OCI-LY1 (cell line): ENCODE measurements around the gene LRRN1.
"Not testable (repeated sequence)": the region's sequence is repeated elsewhere in the genome, so short reads cannot be mapped to it uniquely, and the experiment has no call there.

Source experiments
- H2AFZ ChIP-seq: fragments of 200-600 bp; sonication (generic), shearing (Covaris generic); 2 replicates; pipeline ENCODE4 v1.6.0; 2014; ENCODE audit warnings: antibody characterized with exemption, mild to moderate bottlenecking, low read length
- H3F3A ChIP-seq: fragments of 200-600 bp; sonication (generic), shearing (Covaris generic); 2 replicates; pipeline ENCODE4 v1.6.0; 2014; ENCODE audit warnings: mild to moderate bottlenecking, antibody characterized with exemption, low read length, moderate library complexity; ENCODE audit not compliant: insufficient read depth
- H3K27ac ChIP-seq: fragments of 200-600 bp; sonication (generic); 2 replicates; pipeline ENCODE4 v1.5.1; 2014; ENCODE audit warnings: low read length, mixed run types, mild to moderate bottlenecking, low read depth; ENCODE audit not compliant: poor library complexity, severe bottlenecking
- H3K27me3 ChIP-seq: fragments of 200-600 bp; sonication (generic); 2 replicates; pipeline ENCODE4 v1.6.0; 2014; ENCODE audit warnings: antibody characterized with exemption, mild to moderate bottlenecking, low read length, moderate library complexity; ENCODE audit not compliant: insufficient read depth
- H3K36me3 ChIP-seq: fragments of 200-600 bp; sonication (generic); 2 replicates; pipeline ENCODE4 v1.6.1; 2014; ENCODE audit warnings: mild to moderate bottlenecking, antibody characterized with exemption, low read length, moderate library complexity, mixed read lengths; ENCODE audit not compliant: insufficient read depth
- H3K4me1 ChIP-seq: fragments of 200-600 bp; sonication (generic); 2 replicates; pipeline ENCODE4 v1.5.1; 2014; ENCODE audit warnings: mild to moderate bottlenecking, low read length, moderate library complexity; ENCODE audit not compliant: insufficient read depth, severe bottlenecking
- H3K4me2 ChIP-seq: fragments of 200-600 bp; sonication (generic), shearing (Covaris generic); 2 replicates; pipeline ENCODE4 v1.6.1; 2014; ENCODE audit warnings: low read length
- H3K4me3 ChIP-seq: fragments of 200-600 bp; sonication (generic); 2 replicates; pipeline ENCODE4 v1.5.1; 2014; ENCODE audit warnings: low read length, low read depth, mild to moderate bottlenecking, mixed read lengths; ENCODE audit not compliant: poor library complexity, severe bottlenecking
- H3K79me2 ChIP-seq: fragments of 200-600 bp; shearing (Covaris generic); 2 replicates; pipeline ENCODE4 v1.6.1; 2016; ENCODE audit warnings: mixed run types, low read length, mixed read lengths; ENCODE audit not compliant: insufficient read depth
- H3K9ac ChIP-seq: fragments of 200-600 bp; sonication (generic), shearing (Covaris generic); 2 replicates; pipeline ENCODE4 v1.6.1; 2014; ENCODE audit warnings: mild to moderate bottlenecking, low read length, mixed read lengths
- H3K9me2 ChIP-seq: fragments of 200-600 bp; sonication (generic), shearing (Covaris generic); 2 replicates; pipeline ENCODE4 v1.6.1; 2014; ENCODE audit warnings: low read depth, mild to moderate bottlenecking, low read length, mixed read lengths
- H3K9me3 ChIP-seq: fragments of 200-600 bp; shearing (Covaris generic); 2 replicates; pipeline ENCODE4 v1.6.1; 2014; ENCODE audit warnings: low read length, mixed read lengths
- H4K20me1 ChIP-seq: fragments of 200-600 bp; sonication (generic), shearing (Covaris generic); 2 replicates; pipeline ENCODE4 v1.6.0; 2016; ENCODE audit warnings: mild to moderate bottlenecking, low read length; ENCODE audit not compliant: insufficient read depth
- CTCF ChIP-seq: fragments of 200-600 bp; sonication (generic), shearing (Covaris generic); IDR thresholded peaks from 2 replicates; pipeline ENCODE4 v1.5.1; 2017; ENCODE audit warnings: mild to moderate bottlenecking, antibody characterized with exemption, low read length, moderate library complexity, mixed read lengths
- EZH2 ChIP-seq: fragments of 200-600 bp; sonication (generic), shearing (Covaris generic); IDR thresholded peaks from 2 replicates; pipeline ENCODE4 v1.8.0; 2017; ENCODE audit warnings: borderline replicate concordance, mixed run types, mild to moderate bottlenecking, antibody characterized with exemption, low read length, moderate library complexity, mixed read lengths

LRRN1 gene

GRCh38 chr3:3875491-3875890 is 76.3 kb downstream of the LRRN1 start:
- no peak overlapping the region for H3K9ac ChIP-seq
- no peaks in the 10 kb centered on the region for H3K4me1 ChIP-seq
- TF ChIP-seq CTCF (no peak), EZH2 (no peak)
- no peaks in the 10 kb centered on the region for H3K9me3 ChIP-seq
- H3F3A ChIP-seq, result no peaks in the 10 kb centered on the region
- H2AFZ ChIP-seq, result no peak overlapping the region
- H3K27ac ChIP-seq, result no peak overlapping the region
- no peaks in the 10 kb centered on the region for H3K9me2 ChIP-seq
- H3K36me3 ChIP-seq, result no peaks in the 10 kb centered on the region
- no peak overlapping the region for H3K4me3 ChIP-seq
- no peaks in the 10 kb centered on the region for H3K79me2 ChIP-seq
- H3K27me3 ChIP-seq, result no peaks in the 10 kb centered on the region
- H4K20me1 ChIP-seq, result no peaks in the 10 kb centered on the region
- H3K4me2 ChIP-seq, result no peak overlapping the region

GRCh38 chr3:3881050-3881449 is 81.8 kb downstream of the LRRN1 start:
- Histone ChIP-seq H3K4me3 (no peak overlapping the region), H4K20me1 (no peaks in the 10 kb centered on the region), H3K27ac (no peak overlapping the region), H3F3A (no peaks in the 10 kb centered on the region), H3K9me2 (no peaks in the 10 kb centered on the region), H3K36me3 (no peaks in the 10 kb centered on the region), H3K27me3 (no peaks in the 10 kb centered on the region), H3K79me2 (no peaks in the 10 kb centered on the region), H2AFZ (no peak overlapping the region), H3K4me2 (no peak overlapping the region), H3K9ac (no peak overlapping the region), H3K4me1 (no peaks in the 10 kb centered on the region), H3K9me3 (no peaks in the 10 kb centered on the region)
- no peak for TF ChIP-seq CTCF
- TF ChIP-seq EZH2, result no peak

- H3F3A ChIP-seq, H3K4me2 ChIP-seq, H3K9me3 ChIP-seq, H4K20me1 ChIP-seq, H3K36me3 ChIP-seq, H3K27me3 ChIP-seq, H2AFZ ChIP-seq, H3K79me2 ChIP-seq, H3K4me1 ChIP-seq, H3K27ac ChIP-seq, H3K9me2 ChIP-seq, H3K9ac ChIP-seq, H3K4me3 ChIP-seq: not testable (repeated sequence)
These were observed 88.1 kb downstream of the LRRN1 start for GRCh38 chr3:3887311-3887710.

GRCh38 chr3:3893590-3893989 is 94.4 kb downstream of the LRRN1 start:
- no peaks in the 10 kb centered on the region for H3K79me2 ChIP-seq
- H3K36me3 ChIP-seq, result no peaks in the 10 kb centered on the region
- H2AFZ ChIP-seq, result no peak overlapping the region
- no peak overlapping the region for H3K4me3 ChIP-seq
- no peak overlapping the region for H3K4me2 ChIP-seq
- no peak overlapping the region for H3K9ac ChIP-seq
- no peaks in the 10 kb centered on the region for H3K9me3 ChIP-seq
- no peak overlapping the region for H3K27ac ChIP-seq
- H3F3A ChIP-seq, result no peaks in the 10 kb centered on the region
- no peaks in the 10 kb centered on the region for H3K27me3 ChIP-seq
- H3K9me2 ChIP-seq, result no peaks in the 10 kb centered on the region
- no peak for TF ChIP-seq EZH2
- H3K4me1 ChIP-seq, result no peaks in the 10 kb centered on the region
- no peaks in the 10 kb centered on the region for H4K20me1 ChIP-seq
